ENCODE data around the gene SS18L1.
A peak's percentile ranks its signal among the peaks of the same experiment; 100 is the strongest.

SS18L1 gene

GRCh38 chr20:62131560-62132320 is 11.8 kb upstream of the SS18L1 start:
- POLR2A ChIA-PET: interaction anchor here (1.4 kb wide), 1 partner anchor 65 kb away, joined by 4 read pairs; no protein-coding TSS in a partner anchor
- DNase-seq (ENCODE audit: extremely low spot score): no peak
- no peak for TF ChIP-seq FOXK2 (IDR thresholded peaks at IDR 0.05)
- no peak for TF ChIP-seq SP1 (IDR thresholded peaks at IDR 0.05)
- no peak for TF ChIP-seq ZNF384 (IDR thresholded peaks at IDR 0.05)
- no peak for TF ChIP-seq PKNOX1 (IDR thresholded peaks at IDR 0.05)
- no peak for TF ChIP-seq SUZ12 (IDR thresholded peaks at IDR 0.05)
- TF ChIP-seq ARNT (IDR thresholded peaks at IDR 0.05): no peak
- TF ChIP-seq TARDBP (IDR thresholded peaks at IDR 0.05): no peak
- no peak for TF ChIP-seq BHLHE40 (IDR thresholded peaks at IDR 0.05; ENCODE audit: borderline replicate concordance)
- no peak for TF ChIP-seq HDGF (IDR thresholded peaks at IDR 0.05; ENCODE audit: borderline replicate concordance)
- no peak for TF ChIP-seq LEF1 (IDR thresholded peaks at IDR 0.05; ENCODE audit: borderline replicate concordance)
- no peak for TF ChIP-seq L3MBTL2 (conservative IDR thresholded peaks at IDR 0.05)
- TF ChIP-seq FOXA1 (IDR thresholded peaks at IDR 0.05): no peak
- TF ChIP-seq CTBP1 (IDR thresholded peaks at IDR 0.05; ENCODE audit: borderline replicate concordance): no peak
- CTCF ChIA-PET: interaction anchor here (0.5 kb wide), 1 partner anchor 120 kb away, joined by 3 read pairs; no protein-coding TSS in a partner anchor

- ChIA-PET CTCF (interaction anchor here (0.5 kb wide), 1 partner anchor 121 kb away, joined by 3 read pairs; no protein-coding TSS in a partner anchor), POLR2A (interaction anchor here (1.4 kb wide), 1 partner anchor 66 kb away, joined by 4 read pairs; no protein-coding TSS in a partner anchor)
- DNase-seq (ENCODE audit: extremely low spot score): no peak
- TF ChIP-seq BHLHE40 (IDR thresholded peaks at IDR 0.05; ENCODE audit: borderline replicate concordance) (no peak), ELF4 (IDR thresholded peaks at IDR 0.05) (no peak), ZNF384 (IDR thresholded peaks at IDR 0.05) (no peak), SUZ12 (IDR thresholded peaks at IDR 0.05) (no peak), HDGF (IDR thresholded peaks at IDR 0.05; ENCODE audit: borderline replicate concordance) (no peak), ARNT (IDR thresholded peaks at IDR 0.05) (no peak), FOXM1 (IDR thresholded peaks at IDR 0.05; ENCODE audit: borderline replicate concordance) (no peak), NFRKB (IDR thresholded peaks at IDR 0.05) (no peak), SP1 (IDR thresholded peaks at IDR 0.05) (no peak), CTBP1 (IDR thresholded peaks at IDR 0.05; ENCODE audit: borderline replicate concordance) (no peak), L3MBTL2 (conservative IDR thresholded peaks at IDR 0.05) (no peak), FOXK2 (IDR thresholded peaks at IDR 0.05) (no peak), TARDBP (IDR thresholded peaks at IDR 0.05) (no peak), PKNOX1 (IDR thresholded peaks at IDR 0.05) (no peak), LEF1 (IDR thresholded peaks at IDR 0.05; ENCODE audit: borderline replicate concordance) (no peak), FOXA1 (IDR thresholded peaks at IDR 0.05) (no peak)
Measured at GRCh38 chr20:62132421-62132820, 11.1 kb upstream of the SS18L1 start.

GRCh38 chr20:62133051-62133845 is 10.3 kb upstream of the SS18L1 start:
- DNase-seq (ENCODE audit: extremely low spot score): no peak
- CTCF ChIA-PET: interaction anchor here (0.9 kb wide), 1 partner anchor 8 kb away, joined by 3 read pairs; no protein-coding TSS in a partner anchor
- TF ChIP-seq ZNF384 (IDR thresholded peaks at IDR 0.05) (no peak), FOXK2 (IDR thresholded peaks at IDR 0.05) (no peak), HDGF (IDR thresholded peaks at IDR 0.05; ENCODE audit: borderline replicate concordance) (no peak), ARNT (IDR thresholded peaks at IDR 0.05) (no peak), TARDBP (IDR thresholded peaks at IDR 0.05) (no peak), FOXM1 (IDR thresholded peaks at IDR 0.05; ENCODE audit: borderline replicate concordance) (no peak)
- POLR2A ChIA-PET: interaction anchor here (1.4 kb wide), 1 partner anchor 67 kb away, joined by 4 read pairs; no protein-coding TSS in a partner anchor

GRCh38 chr20:62133864-62134263 is 9.7 kb upstream of the SS18L1 start:
- TF ChIP-seq LEF1 (IDR thresholded peaks at IDR 0.05; ENCODE audit: borderline replicate concordance) (no peak), ARNT (IDR thresholded peaks at IDR 0.05) (no peak), FOXA1 (IDR thresholded peaks at IDR 0.05) (no peak), HDGF (IDR thresholded peaks at IDR 0.05; ENCODE audit: borderline replicate concordance) (no peak)
- ChIA-PET POLR2A (no interaction called here), CTCF (interaction anchor here (0.9 kb wide), 1 partner anchor 8 kb away, joined by 3 read pairs; no protein-coding TSS in a partner anchor)
- DNase-seq (ENCODE audit: extremely low spot score): peak; percentile 28

- CTCF ChIA-PET: interaction anchor here (0.5 to 1.7 kb wide), 2 partner anchors 34 to 123 kb away, joined by 3 to 9 read pairs; no protein-coding TSS in a partner anchor
- TF ChIP-seq BHLHE40 (IDR thresholded peaks at IDR 0.05; ENCODE audit: borderline replicate concordance): no peak
- TF ChIP-seq TARDBP (IDR thresholded peaks at IDR 0.05): no peak
- TF ChIP-seq ZNF384 (IDR thresholded peaks at IDR 0.05): no peak
- TF ChIP-seq HDGF (IDR thresholded peaks at IDR 0.05; ENCODE audit: borderline replicate concordance): no peak
- no peak for TF ChIP-seq LEF1 (IDR thresholded peaks at IDR 0.05; ENCODE audit: borderline replicate concordance)
- no peak for TF ChIP-seq SUZ12 (IDR thresholded peaks at IDR 0.05)
- TF ChIP-seq FOXK2 (IDR thresholded peaks at IDR 0.05): no peak
- no peak for TF ChIP-seq L3MBTL2 (conservative IDR thresholded peaks at IDR 0.05)
- TF ChIP-seq SP1 (IDR thresholded peaks at IDR 0.05): no peak
- TF ChIP-seq FOXM1 (IDR thresholded peaks at IDR 0.05; ENCODE audit: borderline replicate concordance): no peak
- TF ChIP-seq NFRKB (IDR thresholded peaks at IDR 0.05): no peak
- TF ChIP-seq FOXA1 (IDR thresholded peaks at IDR 0.05): no peak
- no peak for TF ChIP-seq CTBP1 (IDR thresholded peaks at IDR 0.05; ENCODE audit: borderline replicate concordance)
- no peak for TF ChIP-seq ELF4 (IDR thresholded peaks at IDR 0.05)
- TF ChIP-seq ARNT (IDR thresholded peaks at IDR 0.05): no peak
- no peak for TF ChIP-seq PKNOX1 (IDR thresholded peaks at IDR 0.05)
- POLR2A ChIA-PET: interaction anchor here (1.3 to 2.8 kb wide), 3 partner anchors 8 to 13 kb away, joined by 3 to 9 read pairs (median 9); no protein-coding TSS in a partner anchor
- DNase-seq (ENCODE audit: extremely low spot score): no peak
Measured at GRCh38 chr20:62134735-62135231, 8.8 kb upstream of the SS18L1 start.
